Measurements from ENCODE around the gene CBFB.

- TF ChIP-seq, protein P1, sequence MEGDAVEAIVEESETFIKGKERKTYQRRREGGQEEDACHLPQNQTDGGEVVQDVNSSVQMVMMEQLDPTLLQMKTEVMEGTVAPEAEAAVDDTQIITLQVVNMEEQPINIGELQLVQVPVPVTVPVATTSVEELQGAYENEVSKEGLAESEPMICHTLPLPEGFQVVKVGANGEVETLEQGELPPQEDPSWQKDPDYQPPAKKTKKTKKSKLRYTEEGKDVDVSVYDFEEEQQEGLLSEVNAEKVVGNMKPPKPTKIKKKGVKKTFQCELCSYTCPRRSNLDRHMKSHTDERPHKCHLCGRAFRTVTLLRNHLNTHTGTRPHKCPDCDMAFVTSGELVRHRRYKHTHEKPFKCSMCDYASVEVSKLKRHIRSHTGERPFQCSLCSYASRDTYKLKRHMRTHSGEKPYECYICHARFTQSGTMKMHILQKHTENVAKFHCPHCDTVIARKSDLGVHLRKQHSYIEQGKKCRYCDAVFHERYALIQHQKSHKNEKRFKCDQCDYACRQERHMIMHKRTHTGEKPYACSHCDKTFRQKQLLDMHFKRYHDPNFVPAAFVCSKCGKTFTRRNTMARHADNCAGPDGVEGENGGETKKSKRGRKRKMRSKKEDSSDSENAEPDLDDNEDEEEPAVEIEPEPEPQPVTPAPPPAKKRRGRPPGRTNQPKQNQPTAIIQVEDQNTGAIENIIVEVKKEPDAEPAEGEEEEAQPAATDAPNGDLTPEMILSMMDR (IDR thresholded peaks at IDR 0.05 in 2 of 3, conservative IDR thresholded peaks at IDR 0.05 in 1 of 3; ENCODE audit: insufficient read depth in 2 of 3, low read depth in 1 of 3, low read length in 3 of 3) = no peak
- no peak for TF ChIP-seq KAT7 (CRISPR knock-in tag; IDR thresholded peaks at IDR 0.05; ENCODE audit: borderline replicate concordance)
- TF ChIP-seq EZH2 (IDR thresholded peaks at IDR 0.05; ENCODE audit: borderline replicate concordance, low read depth, low read length) = no peak
- no peak for TF ChIP-seq HDAC2 (IDR thresholded peaks at IDR 0.05)
- TF ChIP-seq FOS (IDR thresholded peaks at IDR 0.05; ENCODE audit: extremely low read depth, insufficient read length) = no peak
- TF ChIP-seq GABPB1 (CRISPR knock-in tag; IDR thresholded peaks at IDR 0.05) = no peak
- TF ChIP-seq NFIC (IDR thresholded peaks at IDR 0.05) = no peak
Measured at GRCh38 chr16:67030221-67030962, 1.4 kb downstream of the CBFB start.
